SK-N-SH (cell line): Measurements from ENCODE around the gene RAD51B. TPM values are rescaled to one million over a fixed set of nuclear protein-coding genes. Genes with fewer than 3 reads are reported as not detected.

Experiments used
- CTCF ChIA-PET: fragments of 300-600, 350-600 bp; formaldehyde crosslinking; extraction: SDS; loops from one replicate; lab custom pipeline; 2021; lab: Yijun Ruan, JAX
- POLR2A ChIA-PET: fragments of 350-600 bp; sonication (Branson Sonifier 250); formaldehyde crosslinking; extraction: SDS; loops from one replicate; lab custom pipeline; 2020; ENCODE audit warnings: antibody characterized with exemption, inconsistent platforms; lab: Yijun Ruan, JAX
- DNase-seq: peaks from one replicate; pipeline ENCODE4 v3.0.0; 2012
- H2AFZ ChIP-seq: fragments of 200-600 bp; sonication (generic); 2 replicates; pipeline ENCODE4 v1.8.1; 2016; ENCODE audit warnings: antibody characterized with exemption, mild to moderate bottlenecking, low read depth
- H3F3A ChIP-seq: fragments of 200-600 bp; sonication (generic); replicated peaks from 2 replicates; pipeline ENCODE3; 2016; ENCODE audit warnings: antibody characterized with exemption, mild to moderate bottlenecking; ENCODE audit not compliant: insufficient read depth
- H3K27ac ChIP-seq, 2 experiments: fragments of 200-500 bp in 1 of 2; fragments of 200-600 bp in 1 of 2; sonication (Bioruptor generic) in 1 of 2; sonication (generic), shearing (Covaris generic) in 1 of 2; 2 replicates each; pipeline versions ENCODE4 v1.5.1 to v1.6.1; 2014 to 2016; ENCODE audit warnings: low read depth in 2 of 2, inconsistent platforms in 1 of 2, low read length in 1 of 2, mild to moderate bottlenecking in 1 of 2, mixed read lengths in 1 of 2
- H3K27me3 ChIP-seq: fragments of 200-600 bp; sonication (generic), shearing (Covaris generic); 2 replicates; pipeline ENCODE4 v1.6.1; 2016; ENCODE audit warnings: mixed run types; ENCODE audit not compliant: insufficient read depth
- H3K36me3 ChIP-seq, 2 experiments: fragments of 200-500 bp in 1 of 2; fragments of 200-600 bp in 1 of 2; sonication (Bioruptor generic) in 1 of 2; sonication (generic) in 1 of 2; replicated peaks in 1 of 2; 2 replicates each; pipeline versions ENCODE3 to v1.5.1; 2014 to 2016; ENCODE audit warnings: low read length in 1 of 2, mild to moderate bottlenecking in 1 of 2; ENCODE audit not compliant: insufficient read depth in 2 of 2, control insufficient read depth in 1 of 2
- H3K4me1 ChIP-seq, 2 experiments: fragments of 200-500 bp in 1 of 2; fragments of 200-600 bp in 1 of 2; sonication (Bioruptor generic) in 1 of 2; sonication (generic), shearing (Covaris generic) in 1 of 2; 2 replicates each; pipeline versions ENCODE4 v1.5.1 to v1.6.1; 2014 to 2016; ENCODE audit warnings: low read depth in 1 of 2, low read length in 1 of 2, mixed run types in 1 of 2; ENCODE audit not compliant: insufficient read depth in 2 of 2, control insufficient read depth in 1 of 2
- H3K4me2 ChIP-seq: fragments of 200-600 bp; sonication (generic), shearing (Covaris generic); 2 replicates; pipeline ENCODE4 v1.6.1; 2017; ENCODE audit warnings: mixed run types
- H3K4me3 ChIP-seq, 2 experiments: fragments of 200-500 bp in 1 of 2; fragments of 200-600 bp in 1 of 2; sonication (Bioruptor generic) in 1 of 2; sonication (generic), shearing (Covaris generic) in 1 of 2; 2 replicates each; pipeline versions ENCODE4 v1.5.1 to v1.8.1; 2014 to 2016; ENCODE audit warnings: low read depth in 2 of 2, inconsistent platforms in 1 of 2, low read length in 1 of 2, mild to moderate bottlenecking in 1 of 2, mixed read lengths in 1 of 2, moderate library complexity in 1 of 2
- H3K79me2 ChIP-seq: fragments of 200-600 bp; sonication (generic); 2 replicates; pipeline ENCODE4 v1.8.1; 2017; ENCODE audit warnings: mild to moderate bottlenecking; ENCODE audit not compliant: insufficient read depth
- H3K9ac ChIP-seq: fragments of 200-600 bp; sonication (generic); 2 replicates; pipeline ENCODE4 v1.6.1; 2017; ENCODE audit warnings: mixed run types
- H3K9me2 ChIP-seq: fragments of 200-600 bp; sonication (generic); 2 replicates; pipeline ENCODE4 v1.6.1; 2017; ENCODE audit warnings: mixed run types
- H3K9me3 ChIP-seq: fragments of 200-600 bp; sonication (generic); 2 replicates; pipeline ENCODE4 v1.6.1; 2017; ENCODE audit warnings: mixed run types, mild to moderate bottlenecking, moderate library complexity
- H4K20me1 ChIP-seq: fragments of 200-600 bp; sonication (generic); 2 replicates; pipeline ENCODE4 v1.6.1; 2017; ENCODE audit warnings: mild to moderate bottlenecking, mixed run types; ENCODE audit not compliant: insufficient read depth
- CHD2 ChIP-seq: fragments of 150-350 bp; IDR thresholded peaks from 2 replicates; pipeline ENCODE4 v1.6.1; 2018; ENCODE audit warnings: low read length; ENCODE audit not compliant: partially characterized antibody
- ELF1 ChIP-seq: IDR thresholded peaks from 2 replicates; pipeline ENCODE4 v1.4.0; 2012
- EP300 ChIP-seq, 2 experiments: IDR thresholded peaks; 2 replicates each; pipeline versions ENCODE4 v1.4.0 to v1.6.1; 2012; ENCODE audit warnings: borderline replicate concordance in 1 of 2, low read depth in 1 of 2, low read length in 1 of 2
- FOSL2 ChIP-seq: IDR thresholded peaks from 2 replicates; pipeline ENCODE4 v1.4.0; 2012; ENCODE audit warnings: low read depth, mild to moderate bottlenecking, moderate library complexity, borderline replicate concordance
- FOXJ3 ChIP-seq: sonication (generic); formaldehyde crosslinking; IDR thresholded peaks from 2 replicates; pipeline ENCODE4 v1.5.1; 2020; ENCODE audit warnings: mild to moderate bottlenecking, missing genetic modification reagents
- FOXM1 ChIP-seq: IDR thresholded peaks from 2 replicates; pipeline ENCODE4 v1.4.0; 2012; ENCODE audit warnings: low read depth, mild to moderate bottlenecking
- JUND ChIP-seq: IDR thresholded peaks from 2 replicates; pipeline ENCODE4 v1.4.0; 2012
- MAX ChIP-seq: IDR thresholded peaks from 2 replicates; pipeline ENCODE4 v1.4.0; 2012; ENCODE audit warnings: low read depth
- MEF2A ChIP-seq: IDR thresholded peaks from 2 replicates; pipeline ENCODE4 v1.4.0; 2012; ENCODE audit warnings: low read depth, borderline replicate concordance
- MXI1 ChIP-seq: IDR thresholded peaks from 2 replicates; pipeline ENCODE4 v1.6.1; 2012; ENCODE audit warnings: mild to moderate bottlenecking, low read depth, low read length, improper control_type of control experiment
- NFIC ChIP-seq: IDR thresholded peaks from 2 replicates; pipeline ENCODE4 v1.4.0; 2012; ENCODE audit warnings: borderline replicate concordance
- NRF1 ChIP-seq: IDR thresholded peaks from 2 replicates; pipeline ENCODE4 v1.6.1; 2012; ENCODE audit warnings: low read depth, mild to moderate bottlenecking, low read length
- RAD21 ChIP-seq: IDR thresholded peaks from 2 replicates; pipeline ENCODE4 v1.6.1; 2012; ENCODE audit warnings: mild to moderate bottlenecking, low read length
- RCOR1 ChIP-seq: fragments of 150-350 bp; IDR thresholded peaks from 2 replicates; pipeline ENCODE4 v1.6.1; 2017; ENCODE audit warnings: antibody characterized with exemption, low read length
- REST ChIP-seq: IDR thresholded peaks from 2 replicates; pipeline ENCODE4 v1.6.1; 2012; ENCODE audit warnings: mild to moderate bottlenecking, low read depth, low read length, moderate library complexity
- RXRA ChIP-seq: IDR thresholded peaks from 2 replicates; pipeline ENCODE4 v1.4.0; 2012; ENCODE audit warnings: low read depth, mild to moderate bottlenecking, borderline replicate concordance
- SIN3A ChIP-seq: IDR thresholded peaks from 2 replicates; pipeline ENCODE4 v1.6.1; 2012; ENCODE audit warnings: low read depth, mild to moderate bottlenecking, low read length, moderate library complexity, borderline replicate concordance
- SMC3 ChIP-seq: IDR thresholded peaks from 2 replicates; pipeline ENCODE4 v1.6.1; 2012; ENCODE audit warnings: low read depth, low read length, improper control_type of control experiment
- TCF12 ChIP-seq: IDR thresholded peaks from 2 replicates; pipeline ENCODE4 v1.4.0; 2012
- TEAD4 ChIP-seq: IDR thresholded peaks from 2 replicates; pipeline ENCODE4 v1.4.0; 2012; ENCODE audit warnings: mild to moderate bottlenecking, borderline replicate concordance; ENCODE audit not compliant: insufficient read depth
- YY1 ChIP-seq: IDR thresholded peaks from 2 replicates; pipeline ENCODE4 v1.4.0; 2012; ENCODE audit warnings: low read depth, mild to moderate bottlenecking
- WGBS: methylation state at CpG from one replicate; pipeline ENCODE4 v1.1.6; 2017; ENCODE audit warnings: low lambda C conversion rate; 5-methylcytosine and 5-hydroxymethylcytosine counted together
- polyA plus RNA-seq, 3 experiments: library from polyadenylated mRNA; depleted of rRNA; stranded (reverse); fragments of >200 nt; gene quantifications; 2 replicates each; pipeline ENCODE4 v1.2.3, GENCODE V29; 2012
- TF ChIP-seq, protein P1 (sequence below): fragments of 200-600 bp; sonication (generic); IDR thresholded peaks from 2 replicates; pipeline ENCODE4 v1.6.1; 2017; ENCODE audit warnings: antibody characterized with exemption, mild to moderate bottlenecking, moderate library complexity
- TF ChIP-seq, protein P2 (sequence below): IDR thresholded peaks from 2 replicates; pipeline ENCODE4 v1.4.0; 2012; ENCODE audit warnings: low read depth, borderline replicate concordance
- TF ChIP-seq, protein P3 (sequence below): IDR thresholded peaks from 2 replicates; pipeline ENCODE4; 2012

RAD51B gene
- polyA plus RNA-seq, 1 of the 3 experiments (the other 2 are of a cell fraction), result 6.0 TPM

DNA sequence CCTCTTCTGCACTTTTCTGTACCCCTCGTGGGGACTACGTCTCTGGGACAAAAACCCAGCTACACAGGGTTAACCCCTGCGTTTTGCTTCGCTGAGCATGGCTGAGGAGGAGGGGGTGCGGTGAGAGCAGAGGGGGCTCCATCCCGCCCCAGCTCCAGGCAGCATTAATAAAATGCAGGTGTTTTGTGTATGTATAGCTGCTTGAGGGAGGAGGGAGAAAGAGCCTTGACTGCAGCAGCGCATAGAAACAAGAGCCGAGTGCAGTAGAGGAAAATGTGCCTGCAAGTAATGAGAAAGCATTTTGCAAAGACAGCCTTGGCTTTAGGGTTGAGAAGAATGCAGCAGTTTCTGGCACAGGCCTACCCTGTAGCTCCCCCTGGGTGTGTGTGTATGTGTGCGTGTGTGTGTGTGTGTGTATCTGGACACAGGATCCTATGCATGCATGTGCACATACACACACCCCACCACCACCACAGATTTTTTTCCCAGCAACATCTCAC, 869.3 kb downstream of the RAD51B start:
- H3K9me2 ChIP-seq, result no peaks in the 10 kb centered on the region
- H3K4me3 ChIP-seq, result no peak overlapping the region
- POLR2A ChIA-PET, result interaction anchor here (0.9 kb wide), 1 partner anchor 29 kb away, joined by 3 read pairs; no protein-coding TSS in a partner anchor
- H3K4me2 ChIP-seq, result peak overlapping the region; percentile 51; the same call in 1 of the 2 replicates
- H2AFZ ChIP-seq, result no peak overlapping the region
- no peaks in the 10 kb centered on the region for H3K27me3 ChIP-seq
- H3K79me2 ChIP-seq, result no peaks in the 10 kb centered on the region
- no peaks in the 10 kb centered on the region for H3K36me3 ChIP-seq
- H3K9me3 ChIP-seq, result no peaks in the 10 kb centered on the region
- peaks cover 9% of the 10 kb centered on the region for H3F3A ChIP-seq
- no peak overlapping the region for H3K9ac ChIP-seq
- H4K20me1 ChIP-seq, result no peaks in the 10 kb centered on the region
- H3K27ac ChIP-seq, result peak overlapping the region; percentile 55 to 61; a peak in 3 of 4 replicates
- DNase-seq, result peak; percentile 74
- WGBS, result 39% methylated on average over 8 of the region's 9 CpGs
- peaks cover 30 to 44% of the 10 kb centered on the region in 2 experiments; a peak in 3 of 4 replicates for H3K4me1 ChIP-seq
- CTCF ChIA-PET, result interaction anchor here (0.9 to 1.5 kb wide), 7 partner anchors 31 to 314 kb away, joined by 3 to 9 read pairs (median 3); no protein-coding TSS in a partner anchor
- no peak for TF ChIP-seq REST
- no peak for TF ChIP-seq RCOR1
- TF ChIP-seq SMC3, result peak; percentile 23
- peak; percentile 46; the same call in 1 of the 2 replicates for TF ChIP-seq RAD21
- no peak for TF ChIP-seq SIN3A
- peak; percentile 66 for TF ChIP-seq TCF12
- TF ChIP-seq, protein P1, sequence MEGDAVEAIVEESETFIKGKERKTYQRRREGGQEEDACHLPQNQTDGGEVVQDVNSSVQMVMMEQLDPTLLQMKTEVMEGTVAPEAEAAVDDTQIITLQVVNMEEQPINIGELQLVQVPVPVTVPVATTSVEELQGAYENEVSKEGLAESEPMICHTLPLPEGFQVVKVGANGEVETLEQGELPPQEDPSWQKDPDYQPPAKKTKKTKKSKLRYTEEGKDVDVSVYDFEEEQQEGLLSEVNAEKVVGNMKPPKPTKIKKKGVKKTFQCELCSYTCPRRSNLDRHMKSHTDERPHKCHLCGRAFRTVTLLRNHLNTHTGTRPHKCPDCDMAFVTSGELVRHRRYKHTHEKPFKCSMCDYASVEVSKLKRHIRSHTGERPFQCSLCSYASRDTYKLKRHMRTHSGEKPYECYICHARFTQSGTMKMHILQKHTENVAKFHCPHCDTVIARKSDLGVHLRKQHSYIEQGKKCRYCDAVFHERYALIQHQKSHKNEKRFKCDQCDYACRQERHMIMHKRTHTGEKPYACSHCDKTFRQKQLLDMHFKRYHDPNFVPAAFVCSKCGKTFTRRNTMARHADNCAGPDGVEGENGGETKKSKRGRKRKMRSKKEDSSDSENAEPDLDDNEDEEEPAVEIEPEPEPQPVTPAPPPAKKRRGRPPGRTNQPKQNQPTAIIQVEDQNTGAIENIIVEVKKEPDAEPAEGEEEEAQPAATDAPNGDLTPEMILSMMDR, result peak; percentile 24; the same call in 1 of the 2 replicates
- no peak for TF ChIP-seq NRF1
- no peak for TF ChIP-seq MEF2A
- no peak for TF ChIP-seq RXRA
- no peak for TF ChIP-seq TEAD4
- TF ChIP-seq NFIC, result peak; percentile 32; the same call in 1 of the 2 replicates
- TF ChIP-seq CHD2, result no peak
- TF ChIP-seq YY1, result no peak
- TF ChIP-seq MAX, result no peak
- TF ChIP-seq JUND, result no peak
- TF ChIP-seq FOXM1, result no peak
- TF ChIP-seq, protein P2, sequence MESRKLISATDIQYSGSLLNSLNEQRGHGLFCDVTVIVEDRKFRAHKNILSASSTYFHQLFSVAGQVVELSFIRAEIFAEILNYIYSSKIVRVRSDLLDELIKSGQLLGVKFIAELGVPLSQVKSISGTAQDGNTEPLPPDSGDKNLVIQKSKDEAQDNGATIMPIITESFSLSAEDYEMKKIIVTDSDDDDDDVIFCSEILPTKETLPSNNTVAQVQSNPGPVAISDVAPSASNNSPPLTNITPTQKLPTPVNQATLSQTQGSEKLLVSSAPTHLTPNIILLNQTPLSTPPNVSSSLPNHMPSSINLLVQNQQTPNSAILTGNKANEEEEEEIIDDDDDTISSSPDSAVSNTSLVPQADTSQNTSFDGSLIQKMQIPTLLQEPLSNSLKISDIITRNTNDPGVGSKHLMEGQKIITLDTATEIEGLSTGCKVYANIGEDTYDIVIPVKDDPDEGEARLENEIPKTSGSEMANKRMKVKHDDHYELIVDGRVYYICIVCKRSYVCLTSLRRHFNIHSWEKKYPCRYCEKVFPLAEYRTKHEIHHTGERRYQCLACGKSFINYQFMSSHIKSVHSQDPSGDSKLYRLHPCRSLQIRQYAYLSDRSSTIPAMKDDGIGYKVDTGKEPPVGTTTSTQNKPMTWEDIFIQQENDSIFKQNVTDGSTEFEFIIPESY, result no peak
- TF ChIP-seq, protein P3, sequence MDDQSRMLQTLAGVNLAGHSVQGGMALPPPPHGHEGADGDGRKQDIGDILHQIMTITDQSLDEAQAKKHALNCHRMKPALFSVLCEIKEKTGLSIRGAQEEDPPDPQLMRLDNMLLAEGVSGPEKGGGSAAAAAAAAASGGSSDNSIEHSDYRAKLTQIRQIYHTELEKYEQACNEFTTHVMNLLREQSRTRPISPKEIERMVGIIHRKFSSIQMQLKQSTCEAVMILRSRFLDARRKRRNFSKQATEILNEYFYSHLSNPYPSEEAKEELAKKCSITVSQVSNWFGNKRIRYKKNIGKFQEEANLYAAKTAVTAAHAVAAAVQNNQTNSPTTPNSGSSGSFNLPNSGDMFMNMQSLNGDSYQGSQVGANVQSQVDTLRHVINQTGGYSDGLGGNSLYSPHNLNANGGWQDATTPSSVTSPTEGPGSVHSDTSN, result no peak
- peak; percentile 21; the same call in 1 of the 2 replicates for TF ChIP-seq MXI1
- no peak for TF ChIP-seq ELF1
- no peak for TF ChIP-seq FOXJ3 (CRISPR knock-in tag)
- TF ChIP-seq EP300 (IDR thresholded peaks at IDR 0.05; ENCODE audit: borderline replicate concordance in 1 of 2, low read depth in 1 of 2, low read length in 1 of 2), result peak in 1 of 2 experiments; percentile 5; a peak in 1 of 4 replicates
- no peak for TF ChIP-seq FOSL2
- TF ChIP-seq, all 33 proteins: peak for 7
